Measurements from ENCODE around the gene THADA.
A peak's percentile ranks its signal among the peaks of the same experiment; 100 is the strongest.

DNA sequence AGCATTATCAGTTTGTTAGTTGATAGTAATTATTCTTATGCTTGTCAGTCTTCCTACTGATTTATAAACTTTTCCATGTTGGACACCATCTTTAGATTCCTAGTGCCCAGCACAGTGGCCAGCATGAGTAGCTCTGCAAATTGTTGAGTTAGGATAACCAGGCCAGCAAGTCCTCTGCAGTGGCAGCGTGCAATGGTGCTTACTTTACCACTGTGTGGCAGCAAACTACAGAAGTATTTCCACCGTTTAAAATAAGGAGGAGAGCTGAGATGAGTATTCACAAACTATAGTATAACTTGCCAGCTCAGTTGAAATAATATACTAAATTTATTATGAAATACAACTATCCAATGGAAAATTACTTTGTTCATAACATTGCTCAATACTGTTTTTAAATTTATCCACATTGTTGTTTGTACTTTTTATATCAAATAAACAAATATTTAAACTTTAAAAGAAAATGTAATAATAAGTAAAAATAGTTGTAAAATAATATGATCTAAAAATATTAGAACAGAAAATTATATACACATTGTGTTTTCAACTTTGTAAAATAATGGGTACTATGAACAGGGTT, 9.3 kb upstream of the THADA start:
- TF ChIP-seq, protein P1, sequence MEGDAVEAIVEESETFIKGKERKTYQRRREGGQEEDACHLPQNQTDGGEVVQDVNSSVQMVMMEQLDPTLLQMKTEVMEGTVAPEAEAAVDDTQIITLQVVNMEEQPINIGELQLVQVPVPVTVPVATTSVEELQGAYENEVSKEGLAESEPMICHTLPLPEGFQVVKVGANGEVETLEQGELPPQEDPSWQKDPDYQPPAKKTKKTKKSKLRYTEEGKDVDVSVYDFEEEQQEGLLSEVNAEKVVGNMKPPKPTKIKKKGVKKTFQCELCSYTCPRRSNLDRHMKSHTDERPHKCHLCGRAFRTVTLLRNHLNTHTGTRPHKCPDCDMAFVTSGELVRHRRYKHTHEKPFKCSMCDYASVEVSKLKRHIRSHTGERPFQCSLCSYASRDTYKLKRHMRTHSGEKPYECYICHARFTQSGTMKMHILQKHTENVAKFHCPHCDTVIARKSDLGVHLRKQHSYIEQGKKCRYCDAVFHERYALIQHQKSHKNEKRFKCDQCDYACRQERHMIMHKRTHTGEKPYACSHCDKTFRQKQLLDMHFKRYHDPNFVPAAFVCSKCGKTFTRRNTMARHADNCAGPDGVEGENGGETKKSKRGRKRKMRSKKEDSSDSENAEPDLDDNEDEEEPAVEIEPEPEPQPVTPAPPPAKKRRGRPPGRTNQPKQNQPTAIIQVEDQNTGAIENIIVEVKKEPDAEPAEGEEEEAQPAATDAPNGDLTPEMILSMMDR (IDR thresholded peaks at IDR 0.05; ENCODE audit: low read depth, low read length, poor library complexity, severe bottlenecking) = peak; percentile 68
- TF ChIP-seq EZH2phosphoT487 (IDR thresholded peaks at IDR 0.05; ENCODE audit: borderline replicate concordance, low read length) = no peak

Measured in DOHH2 (cell line).